Ishikawa (cell line): Measurements from ENCODE around the gene OPCML.

Experiments used
- CREB1 ChIP-seq: IDR thresholded peaks from 2 replicates; pipeline ENCODE4 v1.6.1; 2012; ENCODE audit warnings: low read depth
- EGR1 ChIP-seq: IDR thresholded peaks from 2 replicates; pipeline ENCODE4 v1.6.1; 2012
- EP300 ChIP-seq: IDR thresholded peaks from 2 replicates; pipeline ENCODE4 v1.6.1; 2012; ENCODE audit warnings: borderline replicate concordance
- RAD21 ChIP-seq: IDR thresholded peaks from 2 replicates; pipeline ENCODE4 v1.6.1; 2012; ENCODE audit warnings: low read depth
- TCF12 ChIP-seq: IDR thresholded peaks from 2 replicates; pipeline ENCODE4 v1.6.1; 2012; ENCODE audit warnings: low read depth
- TEAD4 ChIP-seq: IDR thresholded peaks from 2 replicates; pipeline ENCODE4 v1.6.1; 2012

- TF ChIP-seq RAD21 (no peak), EP300 (no peak), CREB1 (no peak), EGR1 (no peak), TEAD4 (no peak), TCF12 (no peak)
Measured at GRCh38 chr11:133234883-133235282, 297.4 kb downstream of the OPCML start.
